C4-2B (cell line): Measurements from ENCODE around the gene ITGBL1.

Experiments
- H3K27ac ChIP-seq: fragments of 450-650 bp; 2 replicates; pipeline ENCODE4 v1.5.1; 2017
- CTCF ChIP-seq: fragments of 450-650 bp; conservative IDR thresholded peaks from 2 replicates; pipeline ENCODE4 v1.5.1; 2017; ENCODE audit warnings: mild to moderate bottlenecking
- ZFX ChIP-seq: fragments of 450-650 bp; IDR thresholded peaks from 2 replicates; pipeline ENCODE4 v1.6.1; 2017

ITGBL1 gene

GRCh38 chr13:101697745-101698144 lies 245.3 kb downstream of the ITGBL1 start:
- no peak for TF ChIP-seq CTCF
- no peak for TF ChIP-seq ZFX
- H3K27ac ChIP-seq: no peak overlapping the region

GRCh38 chr13:101698400-101698799 lies 245.9 kb downstream of the ITGBL1 start:
- TF ChIP-seq CTCF (no peak), ZFX (no peak)
- no peak overlapping the region for H3K27ac ChIP-seq

GRCh38 chr13:101700598-101700997 lies 248.1 kb downstream of the ITGBL1 start:
- H3K27ac ChIP-seq: no peak overlapping the region
- no peak for TF ChIP-seq ZFX
- no peak for TF ChIP-seq CTCF

GRCh38 chr13:101703081-101703480 lies 250.6 kb downstream of the ITGBL1 start:
- TF ChIP-seq CTCF (no peak), ZFX (no peak)
- no peak overlapping the region for H3K27ac ChIP-seq

- no peak overlapping the region for H3K27ac ChIP-seq
- TF ChIP-seq ZFX (no peak), CTCF (no peak)
These were observed 251.4 kb downstream of the ITGBL1 start for GRCh38 chr13:101703838-101704237.

- no peak overlapping the region for H3K27ac ChIP-seq
- no peak for TF ChIP-seq CTCF
- no peak for TF ChIP-seq ZFX
These were observed 254.2 kb downstream of the ITGBL1 start for GRCh38 chr13:101706651-101707050.

GRCh38 chr13:101707659-101708058 lies 255.2 kb downstream of the ITGBL1 start:
- no peak overlapping the region for H3K27ac ChIP-seq
- no peak for TF ChIP-seq ZFX
- TF ChIP-seq CTCF: no peak
